Stimulated activated CD8-positive, alpha-beta memory T cell treated with anti-CD3 and anti-CD28 coated beads, Interleukin-15, amount 100 ng/mL, for 48 hours (primary cell): ENCODE measurements around the gene LILRA1.
"Not testable (repeated sequence)": the region's sequence is repeated elsewhere in the genome, so short reads cannot be mapped to it uniquely, and the experiment has no call there.

Source experiments
- DNase-seq, 2 donors: peaks; one replicate each; pipeline ENCODE4 v3.0.0-alpha.2; 2020; ENCODE audit warnings: low read depth in 2 of 2

The LILRA1 gene

GRCh38 chr19:54593445-54593844 lies at the start of gene LILRA1:
Gene LILRA1 (plus strand): TSS chr19:54593632. CDS start chr19:54594245, 613 bp downstream.
- not testable (repeated sequence) for DNase-seq

GRCh38 chr19:54548806-54549205 lies 44.6 kb upstream of the LILRA1 start:
- no peak for DNase-seq

GRCh38 chr19:54549224-54549623 lies 44.2 kb upstream of the LILRA1 start:
- no peak for DNase-seq

- no peak for DNase-seq
Observed at GRCh38 chr19:54551293-54551692, 42.1 kb upstream of the LILRA1 start.

- DNase-seq, result no peak
Observed at GRCh38 chr19:54551950-54552912, 41.2 kb upstream of the LILRA1 start.

- no peak for DNase-seq
Observed at GRCh38 chr19:54552913-54553310, 40.5 kb upstream of the LILRA1 start.

- no peak for DNase-seq
Observed at GRCh38 chr19:54554006-54554405, 39.4 kb upstream of the LILRA1 start.

GRCh38 chr19:54554896-54555295 lies 38.5 kb upstream of the LILRA1 start:
- no peak for DNase-seq

GRCh38 chr19:54556194-54556593 lies 37.2 kb upstream of the LILRA1 start:
- DNase-seq, result no peak

- DNase-seq, result no peak
Observed at GRCh38 chr19:54558339-54558738, 35.1 kb upstream of the LILRA1 start.

GRCh38 chr19:54560881-54561385 lies 32.5 kb upstream of the LILRA1 start:
- no peak for DNase-seq

- DNase-seq, result no peak
Observed at GRCh38 chr19:54561840-54562239, 31.6 kb upstream of the LILRA1 start.

- DNase-seq, result not testable (repeated sequence)
Observed at GRCh38 chr19:54563206-54563605, 30.2 kb upstream of the LILRA1 start.

GRCh38 chr19:54570316-54570715 lies 23.1 kb upstream of the LILRA1 start:
- no peak for DNase-seq

GRCh38 chr19:54571715-54572615 lies 21.5 kb upstream of the LILRA1 start:
- DNase-seq, result not testable (repeated sequence)

GRCh38 chr19:54572696-54573311 lies 20.6 kb upstream of the LILRA1 start:
- DNase-seq, result no peak

GRCh38 chr19:54573330-54573872 lies 20.0 kb upstream of the LILRA1 start, which contains the start of gene LILRA2:
Gene LILRA2 (plus strand): TSS chr19:54573790. CDS start chr19:54573879, 89 bp downstream.
- DNase-seq, result no peak

GRCh38 chr19:54574051-54574450 lies 19.4 kb upstream of the LILRA1 start:
- no peak for DNase-seq

GRCh38 chr19:54574527-54575056 lies 18.8 kb upstream of the LILRA1 start:
- no peak for DNase-seq

- not testable (repeated sequence) for DNase-seq
Observed at GRCh38 chr19:54575205-54575604, 18.2 kb upstream of the LILRA1 start.

- DNase-seq, result no peak
Observed at GRCh38 chr19:54576411-54576976, 16.9 kb upstream of the LILRA1 start.
